ENCODE results near the gene NUAK1.
A peak's percentile ranks its signal among the peaks of the same experiment; 100 is the strongest.

Gene NUAK1

GRCh38 chr12:106138633-106139421, at the start of gene NUAK1:
Gene NUAK1 (minus strand): TSS chr12:106138954. CDS start chr12:106138653, 301 bp downstream.
- H3K27me3 ChIP-seq (ENCODE audit: control insufficient read depth, insufficient read depth, low read length) = peaks cover 12% of the 10 kb centered on the region
- peaks cover 2% of the 10 kb centered on the region for H3K36me3 ChIP-seq (ENCODE audit: control insufficient read depth, insufficient read depth, low read length)
- no peaks in the 10 kb centered on the region for H3K9me3 ChIP-seq (ENCODE audit: control insufficient read depth, insufficient read depth, low read length)
- H3K4me3 ChIP-seq (ENCODE audit: low read depth, low read length) = peak within 1 kb of the TSS; percentile 87
- peak within 1 kb of the TSS; percentile 70 for H3K9ac ChIP-seq (ENCODE audit: low read depth, low read length)
- H3K4me1 ChIP-seq (ENCODE audit: control insufficient read depth, insufficient read depth, low read length) = peaks cover 38% of the 10 kb centered on the region

- H3K36me3 ChIP-seq (ENCODE audit: control insufficient read depth, insufficient read depth, low read length) = no peaks in the 10 kb centered on the region
- H3K4me3 ChIP-seq (ENCODE audit: low read depth, low read length) = no peak overlapping the region
- peaks cover 8% of the 10 kb centered on the region for H3K4me1 ChIP-seq (ENCODE audit: control insufficient read depth, insufficient read depth, low read length)
- H3K27me3 ChIP-seq (ENCODE audit: control insufficient read depth, insufficient read depth, low read length) = no peaks in the 10 kb centered on the region
- H3K9ac ChIP-seq (ENCODE audit: low read depth, low read length) = no peak overlapping the region
- no peaks in the 10 kb centered on the region for H3K9me3 ChIP-seq (ENCODE audit: control insufficient read depth, insufficient read depth, low read length)
These were observed 49.5 kb upstream of the NUAK1 start for GRCh38 chr12:106188256-106188655.

- Histone ChIP-seq H3K36me3 (ENCODE audit: control insufficient read depth, insufficient read depth, low read length) (no peaks in the 10 kb centered on the region), H3K27me3 (ENCODE audit: control insufficient read depth, insufficient read depth, low read length) (no peaks in the 10 kb centered on the region), H3K9me3 (ENCODE audit: control insufficient read depth, insufficient read depth, low read length) (no peaks in the 10 kb centered on the region), H3K4me1 (ENCODE audit: control insufficient read depth, insufficient read depth, low read length) (peaks cover 8% of the 10 kb centered on the region), H3K4me3 (ENCODE audit: low read depth, low read length) (no peak overlapping the region), H3K9ac (ENCODE audit: low read depth, low read length) (no peak overlapping the region)
These were observed 49.1 kb upstream of the NUAK1 start for GRCh38 chr12:106187842-106188241.

GRCh38 chr12:106187155-106187789, 48.5 kb upstream of the NUAK1 start:
- Histone ChIP-seq H3K27me3 (ENCODE audit: control insufficient read depth, insufficient read depth, low read length) (no peaks in the 10 kb centered on the region), H3K4me3 (ENCODE audit: low read depth, low read length) (no peak overlapping the region), H3K4me1 (ENCODE audit: control insufficient read depth, insufficient read depth, low read length) (peaks cover 5% of the 10 kb centered on the region), H3K9me3 (ENCODE audit: control insufficient read depth, insufficient read depth, low read length) (no peaks in the 10 kb centered on the region), H3K9ac (ENCODE audit: low read depth, low read length) (no peak overlapping the region), H3K36me3 (ENCODE audit: control insufficient read depth, insufficient read depth, low read length) (no peaks in the 10 kb centered on the region)

DNA sequence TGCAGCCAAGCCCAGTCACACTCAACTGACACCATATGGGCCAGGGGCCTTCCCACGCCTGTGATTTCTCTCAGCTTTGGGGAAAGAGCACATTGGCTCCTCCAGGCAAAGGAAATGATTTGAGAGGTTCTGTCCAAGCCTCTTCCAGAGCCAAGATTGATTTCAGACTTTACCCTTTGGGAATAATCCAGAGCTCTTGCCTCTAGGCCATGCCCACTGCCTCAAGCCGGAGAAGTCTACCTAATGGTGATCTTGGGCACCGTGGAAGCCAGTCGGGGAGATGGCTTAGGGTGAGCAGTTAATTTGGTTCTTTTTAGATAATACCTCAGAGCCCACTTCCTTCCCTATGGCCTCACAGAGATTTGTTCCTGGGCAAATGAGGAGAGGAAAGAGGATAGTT, 45.0 kb upstream of the NUAK1 start:
- H3K4me1 ChIP-seq (ENCODE audit: control insufficient read depth, insufficient read depth, low read length) = peaks cover 7% of the 10 kb centered on the region
- no peaks in the 10 kb centered on the region for H3K27me3 ChIP-seq (ENCODE audit: control insufficient read depth, insufficient read depth, low read length)
- no peak overlapping the region for H3K9ac ChIP-seq (ENCODE audit: low read depth, low read length)
- H3K4me3 ChIP-seq (ENCODE audit: low read depth, low read length) = no peak overlapping the region
- no peaks in the 10 kb centered on the region for H3K9me3 ChIP-seq (ENCODE audit: control insufficient read depth, insufficient read depth, low read length)
- no peaks in the 10 kb centered on the region for H3K36me3 ChIP-seq (ENCODE audit: control insufficient read depth, insufficient read depth, low read length)

- Histone ChIP-seq H3K9me3 (ENCODE audit: control insufficient read depth, insufficient read depth, low read length) (no peaks in the 10 kb centered on the region), H3K36me3 (ENCODE audit: control insufficient read depth, insufficient read depth, low read length) (no peaks in the 10 kb centered on the region), H3K9ac (ENCODE audit: low read depth, low read length) (no peak overlapping the region), H3K4me1 (ENCODE audit: control insufficient read depth, insufficient read depth, low read length) (peaks cover 5% of the 10 kb centered on the region), H3K4me3 (ENCODE audit: low read depth, low read length) (no peak overlapping the region), H3K27me3 (ENCODE audit: control insufficient read depth, insufficient read depth, low read length) (no peaks in the 10 kb centered on the region)
These were observed 42.8 kb upstream of the NUAK1 start for GRCh38 chr12:106181401-106182114.

GRCh38 chr12:106179086-106179485, 40.3 kb upstream of the NUAK1 start:
- H3K9ac ChIP-seq (ENCODE audit: low read depth, low read length) = no peak overlapping the region
- H3K4me1 ChIP-seq (ENCODE audit: control insufficient read depth, insufficient read depth, low read length) = peaks cover 5% of the 10 kb centered on the region
- no peak overlapping the region for H3K4me3 ChIP-seq (ENCODE audit: low read depth, low read length)
- H3K9me3 ChIP-seq (ENCODE audit: control insufficient read depth, insufficient read depth, low read length) = no peaks in the 10 kb centered on the region
- H3K27me3 ChIP-seq (ENCODE audit: control insufficient read depth, insufficient read depth, low read length) = no peaks in the 10 kb centered on the region
- no peaks in the 10 kb centered on the region for H3K36me3 ChIP-seq (ENCODE audit: control insufficient read depth, insufficient read depth, low read length)

GRCh38 chr12:106178562-106178961, 39.8 kb upstream of the NUAK1 start:
- no peaks in the 10 kb centered on the region for H3K36me3 ChIP-seq (ENCODE audit: control insufficient read depth, insufficient read depth, low read length)
- no peaks in the 10 kb centered on the region for H3K9me3 ChIP-seq (ENCODE audit: control insufficient read depth, insufficient read depth, low read length)
- no peak overlapping the region for H3K9ac ChIP-seq (ENCODE audit: low read depth, low read length)
- H3K27me3 ChIP-seq (ENCODE audit: control insufficient read depth, insufficient read depth, low read length) = no peaks in the 10 kb centered on the region
- H3K4me3 ChIP-seq (ENCODE audit: low read depth, low read length) = no peak overlapping the region
- peaks cover 5% of the 10 kb centered on the region for H3K4me1 ChIP-seq (ENCODE audit: control insufficient read depth, insufficient read depth, low read length)

DNA sequence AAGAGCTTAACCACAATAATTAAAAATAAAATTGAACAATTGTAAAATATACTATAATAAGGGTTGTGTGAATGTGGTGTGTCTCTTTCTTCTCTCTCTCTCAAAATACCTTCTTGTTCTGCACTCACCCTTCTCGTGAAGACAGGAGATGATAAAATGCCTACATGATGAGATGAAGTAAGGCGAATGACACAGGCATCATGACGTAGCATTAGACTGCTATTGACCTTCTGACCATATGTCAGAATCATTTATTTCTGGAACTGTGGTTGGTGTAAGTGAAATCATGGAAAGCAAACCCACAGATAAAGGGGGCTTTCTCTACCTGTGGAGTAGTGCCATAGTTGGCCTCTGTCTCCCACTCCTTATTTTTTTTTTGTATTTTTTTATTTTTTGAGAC, 37.8 kb upstream of the NUAK1 start:
- no peaks in the 10 kb centered on the region for H3K36me3 ChIP-seq (ENCODE audit: control insufficient read depth, insufficient read depth, low read length)
- H3K9me3 ChIP-seq (ENCODE audit: control insufficient read depth, insufficient read depth, low read length) = no peaks in the 10 kb centered on the region
- peaks cover 5% of the 10 kb centered on the region for H3K4me1 ChIP-seq (ENCODE audit: control insufficient read depth, insufficient read depth, low read length)
- no peak overlapping the region for H3K9ac ChIP-seq (ENCODE audit: low read depth, low read length)
- no peaks in the 10 kb centered on the region for H3K27me3 ChIP-seq (ENCODE audit: control insufficient read depth, insufficient read depth, low read length)
- no peak overlapping the region for H3K4me3 ChIP-seq (ENCODE audit: low read depth, low read length)

DNA sequence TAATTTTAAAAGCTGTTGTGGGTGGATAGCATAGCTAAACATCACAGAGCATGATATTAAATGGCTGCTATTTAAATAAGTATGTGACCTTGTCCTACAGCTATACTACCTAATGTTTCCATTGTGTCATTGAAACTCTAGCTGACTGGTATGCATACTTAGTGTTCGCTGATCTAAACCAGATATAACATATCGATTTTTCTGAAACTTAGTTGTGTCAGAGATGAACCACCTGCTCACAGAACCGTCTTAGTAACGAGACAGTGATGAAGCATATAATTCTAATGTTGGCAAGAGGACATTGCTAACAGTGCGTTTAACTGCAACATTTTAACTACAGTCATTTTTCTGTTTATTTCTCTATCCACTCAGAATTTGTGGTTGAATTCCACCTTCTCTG, 36.1 kb upstream of the NUAK1 start:
- no peaks in the 10 kb centered on the region for H3K27me3 ChIP-seq (ENCODE audit: control insufficient read depth, insufficient read depth, low read length)
- no peaks in the 10 kb centered on the region for H3K36me3 ChIP-seq (ENCODE audit: control insufficient read depth, insufficient read depth, low read length)
- H3K4me1 ChIP-seq (ENCODE audit: control insufficient read depth, insufficient read depth, low read length) = peaks cover 5% of the 10 kb centered on the region
- no peak overlapping the region for H3K4me3 ChIP-seq (ENCODE audit: low read depth, low read length)
- no peak overlapping the region for H3K9ac ChIP-seq (ENCODE audit: low read depth, low read length)
- no peaks in the 10 kb centered on the region for H3K9me3 ChIP-seq (ENCODE audit: control insufficient read depth, insufficient read depth, low read length)

GRCh38 chr12:106173442-106173841, 34.7 kb upstream of the NUAK1 start:
- Histone ChIP-seq H3K4me3 (ENCODE audit: low read depth, low read length) (no peak overlapping the region), H3K27me3 (ENCODE audit: control insufficient read depth, insufficient read depth, low read length) (no peaks in the 10 kb centered on the region), H3K9me3 (ENCODE audit: control insufficient read depth, insufficient read depth, low read length) (no peaks in the 10 kb centered on the region), H3K9ac (ENCODE audit: low read depth, low read length) (no peak overlapping the region), H3K4me1 (ENCODE audit: control insufficient read depth, insufficient read depth, low read length) (peaks cover 1% of the 10 kb centered on the region), H3K36me3 (ENCODE audit: control insufficient read depth, insufficient read depth, low read length) (no peaks in the 10 kb centered on the region)

Measured in iPS-15b (cell line).